Esophagus muscularis mucosa (tissue), 4 donors: Measurements from ENCODE around the gene CRYAA. TPM values are rescaled to one million over a fixed set of nuclear protein-coding genes. Genes with fewer than 3 reads are reported as not detected.
"Not testable (repeated sequence)": the region's sequence is repeated elsewhere in the genome, so short reads cannot be mapped to it uniquely, and the experiment has no call there.

Source experiments
- DNase-seq: peaks from one replicate; pipeline ENCODE4 v3.0.0-alpha.2; 2017; ENCODE audit errors: extremely low spot score
- H3K27ac ChIP-seq, 4 donors: fragments of 200-600 bp; sonication (generic); replicated peaks in 1 of 4; 1 replicate in 3 of 4; 2 replicates in 1 of 4; pipeline ENCODE4 v1.5.1; 2016 to 2019; ENCODE audit warnings: mild to moderate bottlenecking in 1 of 4
- H3K27me3 ChIP-seq, 4 donors: fragments of 200-600 bp; sonication (generic); one replicate each; pipeline versions ENCODE4 v1.5.1 to v1.6.0; 2016 to 2019
- H3K36me3 ChIP-seq, 4 donors: fragments of 200-600 bp; sonication (generic); one replicate each; pipeline ENCODE4 v1.5.1; 2016 to 2019
- H3K4me1 ChIP-seq, 4 donors: fragments of 200-600 bp; sonication (generic); one replicate each; pipeline ENCODE4 v1.5.1; 2016 to 2019
- H3K4me3 ChIP-seq, 4 donors: fragments of 200-600 bp; sonication (generic); 1 replicate in 2 of 4; 2 replicates in 2 of 4; pipeline ENCODE4 v1.5.1; 2016 to 2019; ENCODE audit warnings: mild to moderate bottlenecking in 4 of 4, moderate library complexity in 1 of 4
- H3K9me3 ChIP-seq, 4 donors: fragments of 200-600 bp; sonication (generic); 1 replicate in 3 of 4; 2 replicates in 1 of 4; pipeline ENCODE4 v1.5.1; 2016 to 2019
- CTCF ChIP-seq, 3 experiments: fragments of 200-600 bp in 2 of 3; fragments of 450-650 bp in 1 of 3; sonication (generic) in 2 of 3; IDR thresholded peaks; one replicate each; pipeline ENCODE4 v1.5.1; 2017 to 2019; ENCODE audit warnings: antibody characterized with exemption in 3 of 3, mild to moderate bottlenecking in 2 of 3, moderate library complexity in 1 of 3
- WGBS: methylation state at CpG from one replicate; pipeline ENCODE4 v1.1.5; 2018; 5-methylcytosine and 5-hydroxymethylcytosine counted together
- intact Hi-C: fragments of 100-400 bp; cut with DNase I; formaldehyde crosslinking; loops from one replicate; pipeline ENCODE4 v1.15.1; 2023
- total RNA-seq, 4 donors: library from RNA; depleted of rRNA; stranded (reverse); fragments of >200 nt; gene quantifications; one replicate each; pipeline versions ENCODE4 v1.1.0 to v1.2.1, GENCODE V29; 2016

The CRYAA gene
- total RNA-seq: not detected

- H3K9me3 ChIP-seq, H3K27me3 ChIP-seq, H3K4me1 ChIP-seq, H3K4me3 ChIP-seq, H3K36me3 ChIP-seq, intact Hi-C loops, H3K27ac ChIP-seq, DNase-seq: not testable (repeated sequence)
- WGBS: 80% methylated on average over 1 of the region's 16 CpGs
Observed at GRCh38 chr21:43168708-43169107, at the start of gene CRYAA. Gene CRYAA (plus strand): TSS chr21:43169008. CDS start chr21:43169100, 92 bp downstream.

- H3K36me3 ChIP-seq, H3K27me3 ChIP-seq, H3K4me1 ChIP-seq, H3K4me3 ChIP-seq, DNase-seq, H3K27ac ChIP-seq, H3K9me3 ChIP-seq, intact Hi-C loops: not testable (repeated sequence)
- WGBS: no CpG with 5 or more reads among the region's 7 CpGs
Observed at GRCh38 chr21:43130094-43130493, 38.7 kb upstream of the CRYAA start.

GRCh38 chr21:43134520-43134919 is 34.3 kb upstream of the CRYAA start:
- H3K36me3 ChIP-seq, intact Hi-C loops, H3K27ac ChIP-seq, H3K27me3 ChIP-seq, H3K9me3 ChIP-seq, DNase-seq, H3K4me1 ChIP-seq, H3K4me3 ChIP-seq: not testable (repeated sequence)
- no CpG with 5 or more reads among the region's 10 CpGs for WGBS

- H3K27me3 ChIP-seq, H3K4me3 ChIP-seq, H3K9me3 ChIP-seq, H3K27ac ChIP-seq, intact Hi-C loops, DNase-seq, H3K4me1 ChIP-seq, H3K36me3 ChIP-seq: not testable (repeated sequence)
- no CpG with 5 or more reads among the region's 8 CpGs for WGBS
- peak in 1 of 3 experiments; percentile 6 for TF ChIP-seq CTCF (IDR thresholded peaks at IDR 0.05)
Observed at GRCh38 chr21:43138944-43139343, 29.9 kb upstream of the CRYAA start.

GRCh38 chr21:43141407-43141806 is 27.4 kb upstream of the CRYAA start:
- H3K4me1 ChIP-seq, H3K27ac ChIP-seq, intact Hi-C loops, H3K27me3 ChIP-seq, H3K4me3 ChIP-seq, H3K9me3 ChIP-seq, H3K36me3 ChIP-seq, DNase-seq: not testable (repeated sequence)
- WGBS: 63% methylated on average over 6 of the region's 17 CpGs

GRCh38 chr21:43146637-43147036 is 22.2 kb upstream of the CRYAA start:
- H3K9me3 ChIP-seq, H3K4me3 ChIP-seq, H3K36me3 ChIP-seq, intact Hi-C loops, DNase-seq, H3K4me1 ChIP-seq, H3K27me3 ChIP-seq, H3K27ac ChIP-seq: not testable (repeated sequence)
- WGBS: no CpG with 5 or more reads among the region's 12 CpGs

- H3K4me3 ChIP-seq, H3K9me3 ChIP-seq, H3K27ac ChIP-seq, H3K27me3 ChIP-seq, H3K36me3 ChIP-seq, H3K4me1 ChIP-seq, intact Hi-C loops, DNase-seq: not testable (repeated sequence)
- WGBS: no CpG with 5 or more reads among the region's 7 CpGs
Observed at GRCh38 chr21:43147999-43148398, 20.8 kb upstream of the CRYAA start.

GRCh38 chr21:43149344-43149743 is 19.5 kb upstream of the CRYAA start:
- H3K4me1 ChIP-seq, H3K27me3 ChIP-seq, H3K36me3 ChIP-seq, H3K4me3 ChIP-seq, H3K9me3 ChIP-seq, DNase-seq, intact Hi-C loops, H3K27ac ChIP-seq: not testable (repeated sequence)
- no CpG with 5 or more reads among the region's 11 CpGs for WGBS

GRCh38 chr21:43153601-43154000 is 15.2 kb upstream of the CRYAA start:
- WGBS: no CpG with 5 or more reads among the region's 33 CpGs
- H3K36me3 ChIP-seq, H3K9me3 ChIP-seq, H3K4me3 ChIP-seq, H3K4me1 ChIP-seq, H3K27ac ChIP-seq, DNase-seq, intact Hi-C loops, H3K27me3 ChIP-seq: not testable (repeated sequence)

- 83% methylated on average over 2 of the region's 31 CpGs for WGBS
Observed at GRCh38 chr21:43159279-43160175, 9.3 kb upstream of the CRYAA start.

GRCh38 chr21:43161826-43162707 is 6.7 kb upstream of the CRYAA start:
- DNase-seq, H3K4me1 ChIP-seq, H3K27ac ChIP-seq, H3K4me3 ChIP-seq, H3K36me3 ChIP-seq, intact Hi-C loops, H3K9me3 ChIP-seq, H3K27me3 ChIP-seq: not testable (repeated sequence)
- WGBS: no CpG with 5 or more reads among the region's 24 CpGs

More at GRCh38 chr21:43159279-43160175, 9.3 kb upstream of the CRYAA start:
- intact Hi-C loops, DNase-seq, H3K4me1 ChIP-seq, H3K36me3 ChIP-seq, H3K4me3 ChIP-seq, H3K27ac ChIP-seq, H3K27me3 ChIP-seq, H3K9me3 ChIP-seq: not testable (repeated sequence)
